Ishikawa (cell line): ENCODE results near the gene PPT2.

Experiments
- CEBPB ChIP-seq: IDR thresholded peaks from 2 replicates; pipeline ENCODE4 v1.6.1; 2012
- CREB1 ChIP-seq: IDR thresholded peaks from 2 replicates; pipeline ENCODE4 v1.6.1; 2012; ENCODE audit warnings: low read depth
- EGR1 ChIP-seq: IDR thresholded peaks from 2 replicates; pipeline ENCODE4 v1.6.1; 2012
- EP300 ChIP-seq: IDR thresholded peaks from 2 replicates; pipeline ENCODE4 v1.6.1; 2012; ENCODE audit warnings: borderline replicate concordance
- FOXM1 ChIP-seq: IDR thresholded peaks from 2 replicates; pipeline ENCODE4 v1.6.1; 2012; ENCODE audit warnings: low read depth, borderline replicate concordance
- NFIC ChIP-seq: IDR thresholded peaks from 2 replicates; pipeline ENCODE4 v1.6.1; 2012
- RAD21 ChIP-seq: IDR thresholded peaks from 2 replicates; pipeline ENCODE4 v1.6.1; 2012; ENCODE audit warnings: low read depth
- TAF1 ChIP-seq: IDR thresholded peaks from 2 replicates; pipeline ENCODE4 v1.6.1; 2012; ENCODE audit warnings: low read depth, mild to moderate bottlenecking
- TCF12 ChIP-seq: IDR thresholded peaks from 2 replicates; pipeline ENCODE4 v1.6.1; 2012; ENCODE audit warnings: low read depth
- TEAD4 ChIP-seq: IDR thresholded peaks from 2 replicates; pipeline ENCODE4 v1.6.1; 2012
- YY1 ChIP-seq: IDR thresholded peaks from 2 replicates; pipeline ENCODE4 v1.6.1; 2012; ENCODE audit warnings: low read depth
- ZBTB7A ChIP-seq: IDR thresholded peaks from 2 replicates; pipeline ENCODE4 v1.6.1; 2012; ENCODE audit warnings: low read depth
- TF ChIP-seq, protein P1 (sequence below): IDR thresholded peaks from 2 replicates; pipeline ENCODE4 v1.6.1; 2012
- TF ChIP-seq, protein P2 (sequence below): IDR thresholded peaks from 2 replicates; pipeline ENCODE4 v1.6.1; 2012; ENCODE audit warnings: low read depth, mild to moderate bottlenecking
- TF ChIP-seq, protein P3 (sequence below): IDR thresholded peaks from 2 replicates; pipeline ENCODE4 v1.6.1; 2012

PPT2 gene

DNA sequence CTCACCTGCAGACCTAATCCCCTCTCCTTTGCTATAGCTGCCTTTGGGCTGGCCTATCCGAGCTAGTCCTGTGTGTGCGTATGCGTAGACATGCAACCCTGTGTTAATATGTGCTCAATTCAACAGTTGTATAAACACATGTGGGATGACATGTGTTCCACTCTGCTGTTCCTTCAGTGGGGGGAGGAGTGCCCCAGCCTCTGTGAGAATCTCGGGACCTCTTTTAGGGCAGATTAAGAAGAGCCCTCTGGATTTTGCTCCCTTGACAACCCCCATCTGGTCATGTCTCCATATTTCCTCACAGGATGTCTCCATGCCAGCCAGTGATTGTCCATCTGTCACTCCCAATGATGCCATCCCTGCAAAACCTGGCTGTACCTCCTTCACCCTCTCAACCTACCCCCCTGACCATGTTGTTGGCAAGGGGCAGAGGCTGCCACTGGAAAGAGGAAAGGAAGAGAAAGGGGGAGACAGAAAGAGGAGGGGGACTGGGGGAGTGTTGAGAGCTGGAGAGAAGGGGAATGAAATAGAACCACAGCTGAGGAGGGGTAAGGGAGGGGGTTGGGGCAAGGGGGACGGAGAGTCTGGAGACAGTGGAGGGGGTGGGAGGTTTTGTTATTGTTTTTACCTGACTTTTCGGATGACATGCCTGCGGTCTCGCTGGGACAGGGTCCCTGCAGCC is 2.6 kb upstream of the PPT2 start:
- TF ChIP-seq, protein P1, sequence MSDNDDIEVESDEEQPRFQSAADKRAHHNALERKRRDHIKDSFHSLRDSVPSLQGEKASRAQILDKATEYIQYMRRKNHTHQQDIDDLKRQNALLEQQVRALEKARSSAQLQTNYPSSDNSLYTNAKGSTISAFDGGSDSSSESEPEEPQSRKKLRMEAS, result no peak
- no peak for TF ChIP-seq YY1
- no peak for TF ChIP-seq TAF1
- TF ChIP-seq, protein P2, sequence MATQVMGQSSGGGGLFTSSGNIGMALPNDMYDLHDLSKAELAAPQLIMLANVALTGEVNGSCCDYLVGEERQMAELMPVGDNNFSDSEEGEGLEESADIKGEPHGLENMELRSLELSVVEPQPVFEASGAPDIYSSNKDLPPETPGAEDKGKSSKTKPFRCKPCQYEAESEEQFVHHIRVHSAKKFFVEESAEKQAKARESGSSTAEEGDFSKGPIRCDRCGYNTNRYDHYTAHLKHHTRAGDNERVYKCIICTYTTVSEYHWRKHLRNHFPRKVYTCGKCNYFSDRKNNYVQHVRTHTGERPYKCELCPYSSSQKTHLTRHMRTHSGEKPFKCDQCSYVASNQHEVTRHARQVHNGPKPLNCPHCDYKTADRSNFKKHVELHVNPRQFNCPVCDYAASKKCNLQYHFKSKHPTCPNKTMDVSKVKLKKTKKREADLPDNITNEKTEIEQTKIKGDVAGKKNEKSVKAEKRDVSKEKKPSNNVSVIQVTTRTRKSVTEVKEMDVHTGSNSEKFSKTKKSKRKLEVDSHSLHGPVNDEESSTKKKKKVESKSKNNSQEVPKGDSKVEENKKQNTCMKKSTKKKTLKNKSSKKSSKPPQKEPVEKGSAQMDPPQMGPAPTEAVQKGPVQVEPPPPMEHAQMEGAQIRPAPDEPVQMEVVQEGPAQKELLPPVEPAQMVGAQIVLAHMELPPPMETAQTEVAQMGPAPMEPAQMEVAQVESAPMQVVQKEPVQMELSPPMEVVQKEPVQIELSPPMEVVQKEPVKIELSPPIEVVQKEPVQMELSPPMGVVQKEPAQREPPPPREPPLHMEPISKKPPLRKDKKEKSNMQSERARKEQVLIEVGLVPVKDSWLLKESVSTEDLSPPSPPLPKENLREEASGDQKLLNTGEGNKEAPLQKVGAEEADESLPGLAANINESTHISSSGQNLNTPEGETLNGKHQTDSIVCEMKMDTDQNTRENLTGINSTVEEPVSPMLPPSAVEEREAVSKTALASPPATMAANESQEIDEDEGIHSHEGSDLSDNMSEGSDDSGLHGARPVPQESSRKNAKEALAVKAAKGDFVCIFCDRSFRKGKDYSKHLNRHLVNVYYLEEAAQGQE, result no peak
- TF ChIP-seq, protein P3, sequence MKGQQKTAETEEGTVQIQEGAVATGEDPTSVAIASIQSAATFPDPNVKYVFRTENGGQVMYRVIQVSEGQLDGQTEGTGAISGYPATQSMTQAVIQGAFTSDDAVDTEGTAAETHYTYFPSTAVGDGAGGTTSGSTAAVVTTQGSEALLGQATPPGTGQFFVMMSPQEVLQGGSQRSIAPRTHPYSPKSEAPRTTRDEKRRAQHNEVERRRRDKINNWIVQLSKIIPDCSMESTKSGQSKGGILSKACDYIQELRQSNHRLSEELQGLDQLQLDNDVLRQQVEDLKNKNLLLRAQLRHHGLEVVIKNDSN, result no peak
- no peak for TF ChIP-seq TCF12
- no peak for TF ChIP-seq CEBPB
- no peak for TF ChIP-seq EGR1
- TF ChIP-seq CREB1, result no peak
- no peak for TF ChIP-seq FOXM1

DNA sequence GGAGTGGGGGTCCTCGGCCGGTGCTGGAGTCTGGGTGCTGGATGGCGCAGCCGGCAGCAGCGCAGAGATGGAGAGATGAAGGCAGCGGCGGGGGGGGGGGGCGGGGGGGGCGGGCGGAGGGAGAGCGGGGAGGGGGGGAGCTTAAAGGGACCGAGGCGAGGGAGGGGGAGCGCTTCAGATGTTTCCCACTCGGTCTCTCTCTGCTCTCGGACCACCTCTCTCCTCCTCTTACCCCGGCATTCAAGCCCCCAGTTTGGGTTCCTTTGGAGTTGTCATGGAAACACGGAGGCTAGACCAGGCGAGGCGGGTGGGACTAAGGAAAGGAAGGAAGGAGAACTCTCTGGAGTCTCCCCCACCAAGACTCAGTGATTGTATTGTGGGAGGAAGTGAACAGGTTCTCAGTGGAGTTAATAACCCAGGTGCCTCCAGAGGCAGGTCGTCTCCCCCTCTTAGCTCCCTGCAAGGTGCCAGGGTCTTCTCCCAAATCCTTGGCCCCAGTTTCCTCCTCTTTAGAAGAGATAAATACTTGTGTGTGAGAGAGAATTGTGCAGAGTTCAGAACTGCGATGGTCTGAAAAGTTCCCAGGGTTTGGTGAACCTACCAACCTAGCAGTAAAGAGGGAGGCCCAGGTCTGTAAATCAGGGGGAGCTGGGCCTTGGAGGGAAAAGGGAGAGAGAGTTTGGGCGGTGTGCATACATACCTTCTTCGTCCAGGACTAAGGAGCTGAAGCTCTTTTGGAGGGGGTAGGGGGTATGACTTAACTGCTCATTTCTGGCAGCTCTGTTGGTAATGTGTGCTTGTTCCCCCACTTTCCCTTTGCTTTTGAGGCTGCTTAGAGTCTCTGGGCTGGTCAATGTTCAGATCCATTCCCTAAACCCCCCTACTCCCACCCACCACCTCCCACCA is 1.8 kb upstream of the PPT2 start, which contains the start of gene PRRT1:
TSS of gene PRRT1 (minus strand) at position 77 of the 906 bp plus-strand sequence. CDS start 112 bp downstream, outside the sequence.
- TF ChIP-seq CREB1 (no peak), NFIC (no peak), TEAD4 (no peak), TCF12 (no peak), ZBTB7A (no peak), YY1 (no peak), EP300 (no peak)
- TF ChIP-seq, protein P3, result no peak

GRCh38 chr6:32152769-32153563 is 975 bp upstream of the PPT2 start:
- TF ChIP-seq, protein P2, result no peak
- 0 out of 2 replicates have a peak, but pooled peaks have one; percentile 31 for TF ChIP-seq ZBTB7A

- no peak; the same call in 1 of the 2 replicates for TF ChIP-seq TCF12
- 0 out of 2 replicates have a peak, but pooled peaks have one; percentile 50 for TF ChIP-seq ZBTB7A
- TF ChIP-seq YY1, result no peak
- TF ChIP-seq TAF1, result no peak
- TF ChIP-seq EP300, result no peak
- TF ChIP-seq CEBPB, result no peak
- TF ChIP-seq CREB1, result no peak
- TF ChIP-seq RAD21, result peak; percentile 62
- TF ChIP-seq TEAD4, result no peak
- TF ChIP-seq, protein P1, result peak; percentile 40; the same call in 1 of the 2 replicates
These were observed 697 bp downstream of the PPT2 start for GRCh38 chr6:32154514-32155161.

DNA sequence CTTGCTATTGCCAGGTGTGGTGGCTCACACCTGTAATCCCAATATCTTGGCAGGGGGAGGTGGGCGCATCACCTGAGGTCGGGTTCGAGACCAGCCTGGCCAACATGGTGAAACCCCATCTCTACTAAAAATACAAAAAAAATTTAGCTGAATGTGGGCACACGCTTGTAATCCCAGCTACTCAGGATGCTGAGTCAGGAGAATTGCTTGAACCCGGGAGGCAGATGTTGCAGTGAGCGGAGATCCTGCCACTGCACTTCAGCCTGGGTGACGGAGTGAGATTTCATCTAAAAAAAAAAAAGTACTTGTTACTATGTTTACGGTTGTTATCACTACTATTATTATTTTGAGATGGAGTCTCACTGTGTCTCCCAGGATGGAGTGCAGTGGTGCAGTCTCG is 3.0 kb downstream of the PPT2 start:
- TF ChIP-seq ZBTB7A (no peak), CEBPB (no peak), FOXM1 (no peak), NFIC (no peak), TAF1 (no peak), CREB1 (no peak), TEAD4 (no peak), EP300 (no peak), EGR1 (no peak), YY1 (no peak), RAD21 (no peak), TCF12 (no peak)
- TF ChIP-seq, protein P2, result no peak
- TF ChIP-seq, protein P1, result no peak
- TF ChIP-seq, protein P3, result no peak
